ENCODE measurements around the gene EHBP1L1.

DNA sequence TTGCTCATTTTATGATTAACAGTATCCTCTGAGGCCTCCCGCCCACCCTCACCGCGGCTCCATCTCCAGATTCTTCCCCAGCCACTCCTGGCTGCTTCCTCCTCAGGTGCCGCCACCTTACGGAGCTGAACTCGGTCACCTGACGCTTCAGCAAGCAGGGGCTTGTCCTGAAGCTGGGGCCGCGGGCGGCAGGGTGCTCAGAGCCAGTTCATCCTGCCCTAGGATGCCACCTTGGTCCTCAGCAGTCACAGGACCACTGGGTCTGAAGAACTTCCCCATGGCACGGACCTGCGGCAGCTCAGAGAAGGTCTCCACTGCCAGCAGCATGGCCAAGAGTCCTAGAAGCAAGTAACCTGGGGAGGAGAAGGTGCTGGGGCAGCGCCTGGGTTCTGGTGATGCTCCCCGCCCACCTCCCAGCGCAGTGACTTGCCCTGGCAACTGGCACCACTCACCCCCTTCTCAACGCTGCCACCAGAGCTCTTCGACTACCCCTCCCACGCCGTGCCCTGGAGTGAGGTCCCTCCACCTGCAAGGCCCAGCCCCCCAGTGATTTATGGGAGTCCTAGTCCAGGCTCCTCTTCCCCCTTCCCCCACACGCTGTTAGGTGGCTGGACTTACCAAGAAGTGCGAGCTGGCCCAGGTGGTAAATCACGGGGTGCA is 17.1 kb downstream of the EHBP1L1 start:
- TF ChIP-seq, protein P1, sequence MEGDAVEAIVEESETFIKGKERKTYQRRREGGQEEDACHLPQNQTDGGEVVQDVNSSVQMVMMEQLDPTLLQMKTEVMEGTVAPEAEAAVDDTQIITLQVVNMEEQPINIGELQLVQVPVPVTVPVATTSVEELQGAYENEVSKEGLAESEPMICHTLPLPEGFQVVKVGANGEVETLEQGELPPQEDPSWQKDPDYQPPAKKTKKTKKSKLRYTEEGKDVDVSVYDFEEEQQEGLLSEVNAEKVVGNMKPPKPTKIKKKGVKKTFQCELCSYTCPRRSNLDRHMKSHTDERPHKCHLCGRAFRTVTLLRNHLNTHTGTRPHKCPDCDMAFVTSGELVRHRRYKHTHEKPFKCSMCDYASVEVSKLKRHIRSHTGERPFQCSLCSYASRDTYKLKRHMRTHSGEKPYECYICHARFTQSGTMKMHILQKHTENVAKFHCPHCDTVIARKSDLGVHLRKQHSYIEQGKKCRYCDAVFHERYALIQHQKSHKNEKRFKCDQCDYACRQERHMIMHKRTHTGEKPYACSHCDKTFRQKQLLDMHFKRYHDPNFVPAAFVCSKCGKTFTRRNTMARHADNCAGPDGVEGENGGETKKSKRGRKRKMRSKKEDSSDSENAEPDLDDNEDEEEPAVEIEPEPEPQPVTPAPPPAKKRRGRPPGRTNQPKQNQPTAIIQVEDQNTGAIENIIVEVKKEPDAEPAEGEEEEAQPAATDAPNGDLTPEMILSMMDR (conservative IDR thresholded peaks at IDR 0.05; ENCODE audit: low read depth, low read length) = no peak
- no peak for TF ChIP-seq EZH2phosphoT487 (IDR thresholded peaks at IDR 0.05; ENCODE audit: borderline replicate concordance, low read length)
- TF ChIP-seq EZH2 (IDR thresholded peaks at IDR 0.05; ENCODE audit: low read length, unreplicated experiment) = no peak
